SJCRH30 (cell line): Measurements from ENCODE around the gene LRRD1. TPM values are rescaled to one million over a fixed set of nuclear protein-coding genes. Genes with fewer than 3 reads are reported as not detected.
"Not testable (repeated sequence)": the region's sequence is repeated elsewhere in the genome, so short reads cannot be mapped to it uniquely, and the experiment has no call there.

Experiments
- DNase-seq, 2 experiments: peaks; one replicate each; pipeline ENCODE4 v3.0.0-alpha.2; 2015 to 2020
- H3K27ac ChIP-seq: fragments of 250-450 bp; sonication (Bioruptor Pico); 2 replicates; pipeline ENCODE4 v1.5.1; 2020; ENCODE audit warnings: mild to moderate bottlenecking, moderate library complexity
- H3K27me3 ChIP-seq: fragments of 250-450 bp; sonication (Bioruptor Pico); 2 replicates; pipeline ENCODE4 v1.5.1; 2020; ENCODE audit warnings: mild to moderate bottlenecking, moderate library complexity
- H3K36me3 ChIP-seq: fragments of 250-450 bp; sonication (Bioruptor Pico); 2 replicates; pipeline ENCODE4 v1.5.1; 2020; ENCODE audit warnings: mild to moderate bottlenecking, moderate library complexity
- H3K4me1 ChIP-seq: fragments of 250-450 bp; sonication (Bioruptor Pico); 2 replicates; pipeline ENCODE4 v1.5.1; 2020; ENCODE audit warnings: mild to moderate bottlenecking, moderate library complexity
- H3K4me3 ChIP-seq: fragments of 250-450 bp; sonication (Bioruptor Pico); 2 replicates; pipeline ENCODE4 v1.5.1; 2020; ENCODE audit warnings: mild to moderate bottlenecking, moderate library complexity
- H3K9me3 ChIP-seq: fragments of 250-450 bp; sonication (Bioruptor Pico); replicated peaks from 2 replicates; pipeline ENCODE4 v1.5.1; 2020; ENCODE audit warnings: mild to moderate bottlenecking, moderate library complexity
- total RNA-seq: library from RNA; depleted of rRNA; stranded (reverse); fragments of >200 nt; shearing (Covaris generic); gene quantifications from 2 replicates; pipeline ENCODE4 v1.2.3, GENCODE V29; 2014; rRNA removed

Gene LRRD1
- total RNA-seq, 1 experiment from 2014 or later, result 0.30 TPM

DNA sequence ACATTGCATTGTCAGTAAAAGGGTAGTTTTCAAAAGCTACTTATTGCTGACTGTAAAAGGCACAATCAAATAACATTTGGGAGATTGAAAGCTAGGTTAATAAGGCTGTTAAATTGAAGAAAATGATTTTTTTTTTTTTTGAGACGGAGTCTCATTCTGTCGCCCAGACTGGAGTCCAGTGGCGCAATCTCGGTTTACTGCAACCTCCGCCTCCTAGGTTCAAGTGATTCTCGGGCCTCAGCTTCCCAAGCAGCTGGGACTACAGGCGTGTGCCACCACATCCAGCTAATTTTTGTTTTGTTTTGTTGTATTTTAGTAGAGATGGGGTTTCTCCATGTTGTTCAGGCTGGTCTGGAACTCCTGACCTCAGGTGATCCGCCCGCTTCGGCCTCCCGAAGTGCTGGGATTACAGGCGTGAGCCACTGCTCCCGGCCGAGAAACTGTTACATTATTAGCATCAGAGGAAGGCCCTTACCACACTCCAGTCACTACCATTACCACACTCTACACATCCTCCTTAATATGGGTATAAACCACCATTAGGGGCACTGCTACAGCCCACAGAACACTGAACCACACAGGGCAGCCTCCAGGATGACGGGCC lies 45.7 kb downstream of the LRRD1 start:
- Histone ChIP-seq H3K9me3 (no peaks in the 10 kb centered on the region), H3K4me3 (peak overlapping the region; percentile 82), H3K36me3 (peaks cover 23% of the 10 kb centered on the region), H3K27me3 (no peaks in the 10 kb centered on the region), H3K27ac (peak overlapping the region; percentile 87), H3K4me1 (peaks cover 5% of the 10 kb centered on the region; the same call in 1 of the 2 replicates)
- peak in 1 of 2 experiments; percentile 36 for DNase-seq

DNA sequence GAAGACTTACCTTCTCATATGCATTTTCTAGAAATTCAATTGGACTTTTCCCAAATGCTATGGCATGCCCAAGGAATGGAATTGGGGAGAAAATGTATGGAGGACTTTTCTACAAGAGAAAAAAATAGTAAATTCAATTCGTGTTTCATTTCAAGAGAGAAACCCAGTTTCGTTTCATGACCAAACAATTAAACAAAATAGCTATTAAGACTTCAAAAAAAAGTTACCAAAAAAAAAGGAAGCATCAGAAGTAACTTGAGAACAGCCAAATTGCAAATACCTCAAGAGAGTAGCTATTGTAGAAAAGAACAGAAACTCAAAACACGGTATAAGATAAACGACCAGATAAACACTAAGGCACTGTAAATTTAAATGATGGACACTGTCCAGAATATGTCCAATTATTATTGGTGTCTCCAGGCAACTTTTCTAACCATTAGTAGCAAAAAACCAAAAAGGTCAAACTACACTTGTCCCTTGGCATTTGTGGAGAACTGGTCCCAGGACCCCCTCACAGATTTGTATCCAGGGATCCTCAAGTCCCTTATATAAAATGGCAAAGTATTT lies 47.1 kb downstream of the LRRD1 start:
- H3K4me3 ChIP-seq, result no peak overlapping the region
- peaks cover 2% of the 10 kb centered on the region; the same call in 1 of the 2 replicates for H3K4me1 ChIP-seq
- no peak for DNase-seq
- H3K27ac ChIP-seq, result no peak overlapping the region
- no peaks in the 10 kb centered on the region for H3K9me3 ChIP-seq
- peaks cover 37% of the 10 kb centered on the region for H3K36me3 ChIP-seq
- H3K27me3 ChIP-seq, result no peaks in the 10 kb centered on the region

DNA sequence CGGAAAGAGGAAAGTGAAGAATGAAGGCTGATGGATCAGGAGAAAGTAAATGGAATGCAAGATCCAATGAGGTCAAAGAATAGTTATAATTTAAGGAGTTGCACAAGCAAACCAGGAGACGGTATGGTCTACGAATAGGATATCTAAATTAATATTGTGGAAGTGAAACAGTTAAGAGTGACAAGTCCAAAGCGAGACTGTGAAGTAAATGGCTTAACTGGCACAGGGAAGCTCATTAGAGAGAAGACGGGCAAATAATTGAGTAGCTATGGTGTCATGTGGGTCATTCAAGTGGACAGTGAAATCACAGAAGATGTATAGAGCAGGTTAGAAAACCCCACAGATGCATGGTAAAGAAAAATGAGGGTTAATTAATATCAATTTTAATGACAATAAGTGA lies 47.8 kb downstream of the LRRD1 start:
- Histone ChIP-seq H3K27me3 (no peaks in the 10 kb centered on the region), H3K27ac (no peak overlapping the region), H3K36me3 (peaks cover 44% of the 10 kb centered on the region), H3K4me1 (peaks cover 2% of the 10 kb centered on the region; the same call in 1 of the 2 replicates), H3K9me3 (no peaks in the 10 kb centered on the region), H3K4me3 (no peak overlapping the region)
- no peak for DNase-seq

DNA sequence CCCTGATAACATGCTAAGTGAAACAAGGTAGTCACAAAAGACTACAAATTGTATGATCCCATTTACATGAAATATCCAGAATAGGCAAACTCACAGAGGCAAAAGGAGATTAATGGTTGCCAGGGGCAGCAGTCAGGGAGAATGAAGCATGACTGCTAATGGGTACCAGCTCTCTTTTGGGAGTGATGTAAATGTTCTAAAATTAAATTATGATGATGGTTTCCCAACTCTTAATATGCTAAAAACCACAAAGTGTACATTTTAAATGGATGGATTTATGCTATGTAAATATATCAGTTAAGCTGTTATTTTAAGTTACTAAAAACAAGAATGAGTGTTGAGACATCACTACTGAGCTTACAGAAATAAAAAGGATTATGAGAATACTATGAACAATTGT lies 57.3 kb downstream of the LRRD1 start:
- Histone ChIP-seq H3K4me1 (no peaks in the 10 kb centered on the region), H3K4me3 (no peak overlapping the region), H3K36me3 (peaks cover 88% of the 10 kb centered on the region), H3K9me3 (peaks cover 4% of the 10 kb centered on the region; the same call in 1 of the 2 replicates), H3K27ac (no peak overlapping the region), H3K27me3 (no peaks in the 10 kb centered on the region)
- no peak for DNase-seq

DNA sequence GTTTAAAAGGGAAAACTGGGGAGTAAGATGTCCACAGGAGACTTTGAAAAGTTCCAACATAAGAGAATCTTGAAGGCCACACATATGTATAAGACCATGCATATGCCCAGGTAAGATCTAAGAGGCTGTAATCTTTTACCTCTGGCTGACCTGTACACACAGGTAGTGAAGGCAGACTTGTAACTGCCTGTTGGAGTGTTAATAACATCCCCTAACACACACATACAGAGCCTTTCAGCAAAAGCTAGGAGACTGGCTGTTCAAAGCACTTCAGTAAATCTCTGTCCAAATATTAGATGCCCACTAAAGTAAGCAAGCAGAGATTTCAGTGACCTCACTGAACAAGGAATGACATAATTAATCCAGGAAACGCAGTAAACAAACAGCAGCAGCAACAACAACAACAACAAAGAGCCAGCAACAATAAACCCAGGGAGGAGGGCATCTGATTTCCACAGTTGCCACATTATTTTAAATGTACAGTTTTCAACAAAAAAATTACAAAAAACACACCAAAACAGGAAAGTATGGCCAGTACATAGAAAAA lies 59.7 kb downstream of the LRRD1 start:
- DNase-seq, result no peak

DNA sequence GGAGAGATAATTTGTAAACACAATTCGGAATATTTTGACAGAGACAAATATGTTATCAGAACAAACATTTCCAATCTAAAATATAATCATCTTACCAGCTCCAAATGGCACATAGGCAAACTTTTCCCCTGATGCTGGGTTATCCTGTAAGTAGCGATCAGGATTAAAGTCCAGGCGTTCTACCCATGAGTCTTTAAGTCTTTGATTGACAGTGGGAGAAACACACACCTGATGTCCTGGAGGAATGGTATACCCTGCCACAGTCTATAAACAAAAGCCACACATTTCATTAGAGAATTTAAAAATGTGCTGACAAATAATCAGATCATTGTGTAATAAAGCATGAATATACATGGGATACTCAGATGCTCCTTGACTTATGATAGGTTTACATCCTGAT lies 62.0 kb downstream of the LRRD1 start:
- Histone ChIP-seq H3K36me3 (peaks cover 78% of the 10 kb centered on the region), H3K4me3 (no peak overlapping the region), H3K9me3 (no peaks in the 10 kb centered on the region), H3K27me3 (no peaks in the 10 kb centered on the region), H3K4me1 (0 out of 2 replicates have a peak, but pooled peaks cover 3% of the 10 kb centered on the region), H3K27ac (no peak overlapping the region)
- no peak for DNase-seq

More for the DNA sequence above, 59.7 kb downstream of the LRRD1 start:
- Histone ChIP-seq H3K36me3 (peaks cover 89% of the 10 kb centered on the region), H3K27me3 (no peaks in the 10 kb centered on the region), H3K27ac (no peak overlapping the region), H3K4me1 (0 out of 2 replicates have a peak, but pooled peaks cover 3% of the 10 kb centered on the region), H3K9me3 (peaks cover 4% of the 10 kb centered on the region; the same call in 1 of the 2 replicates), H3K4me3 (no peak overlapping the region)

DNA sequence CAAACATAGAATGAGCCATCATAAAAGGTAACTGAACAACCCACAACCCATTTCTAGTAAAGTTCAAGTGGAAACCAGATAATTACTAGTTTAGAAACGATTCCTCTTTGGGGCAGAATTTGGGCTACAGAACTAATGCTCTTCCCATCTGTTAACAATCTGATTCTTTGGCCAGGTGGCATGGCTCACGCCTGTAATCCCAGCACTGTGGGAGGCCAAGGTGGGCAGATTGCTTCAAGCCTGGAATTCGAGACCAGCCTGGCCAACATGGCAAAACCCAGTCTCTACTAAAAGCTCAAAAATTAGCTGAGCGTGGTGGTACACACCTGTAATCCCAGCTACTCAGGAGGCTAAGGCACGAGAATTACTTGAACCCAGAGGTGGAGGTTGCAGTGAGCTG lies 63.1 kb downstream of the LRRD1 start:
- no peak for DNase-seq
- no peaks in the 10 kb centered on the region for H3K9me3 ChIP-seq
- no peak overlapping the region for H3K27ac ChIP-seq
- H3K4me1 ChIP-seq, result 0 out of 2 replicates have a peak, but pooled peaks cover 3% of the 10 kb centered on the region
- H3K4me3 ChIP-seq, result no peak overlapping the region
- no peaks in the 10 kb centered on the region for H3K27me3 ChIP-seq
- H3K36me3 ChIP-seq, result peaks cover 78% of the 10 kb centered on the region

DNA sequence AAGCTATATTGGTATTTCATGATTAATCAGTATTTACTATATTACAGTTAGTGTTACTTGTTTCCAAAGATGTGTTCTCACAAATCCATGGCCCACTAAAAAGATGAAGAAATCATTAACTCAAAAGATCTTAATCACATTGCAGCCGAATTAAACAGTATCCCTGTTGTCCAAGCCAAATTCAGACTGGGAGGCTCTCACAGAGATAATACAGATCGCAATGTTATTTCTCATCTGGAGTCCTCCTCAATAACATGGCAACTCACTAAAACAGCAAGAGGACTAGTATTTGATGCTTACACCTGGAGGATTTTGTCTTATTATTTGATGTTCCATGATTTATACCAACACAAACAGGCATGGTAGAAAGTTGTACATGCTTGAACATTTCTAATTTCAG lies 68.1 kb downstream of the LRRD1 start:
- Histone ChIP-seq H3K4me1 (0 out of 2 replicates have a peak, but pooled peaks cover 3% of the 10 kb centered on the region), H3K27me3 (no peaks in the 10 kb centered on the region), H3K36me3 (peaks cover 81% of the 10 kb centered on the region), H3K4me3 (no peak overlapping the region), H3K27ac (no peak overlapping the region), H3K9me3 (no peaks in the 10 kb centered on the region)
- no peak for DNase-seq

DNA sequence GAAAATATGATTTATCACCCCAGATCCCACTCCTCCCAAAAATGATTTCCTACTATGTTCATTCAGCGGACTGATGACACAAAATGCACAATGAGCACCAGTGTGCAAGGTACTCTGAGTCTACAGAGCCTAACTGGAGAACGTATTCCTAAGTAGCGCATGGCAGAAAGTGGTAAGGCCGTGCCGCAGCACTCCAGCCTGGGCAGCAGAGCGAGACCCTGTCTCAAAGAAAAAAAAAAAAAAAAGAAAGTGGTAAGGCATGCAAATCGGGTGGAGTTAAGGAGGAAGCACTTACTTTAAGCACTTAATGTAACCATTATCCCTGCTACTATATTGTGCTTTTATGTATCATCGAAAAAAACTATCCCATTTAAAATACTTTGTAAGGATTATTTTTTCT lies 70.1 kb downstream of the LRRD1 start:
- no peak for DNase-seq
- no peak overlapping the region for H3K27ac ChIP-seq
- H3K4me3 ChIP-seq, result no peak overlapping the region
- no peaks in the 10 kb centered on the region for H3K4me1 ChIP-seq
- peaks cover 65% of the 10 kb centered on the region for H3K36me3 ChIP-seq
- no peaks in the 10 kb centered on the region for H3K9me3 ChIP-seq
- H3K27me3 ChIP-seq, result no peaks in the 10 kb centered on the region

DNA sequence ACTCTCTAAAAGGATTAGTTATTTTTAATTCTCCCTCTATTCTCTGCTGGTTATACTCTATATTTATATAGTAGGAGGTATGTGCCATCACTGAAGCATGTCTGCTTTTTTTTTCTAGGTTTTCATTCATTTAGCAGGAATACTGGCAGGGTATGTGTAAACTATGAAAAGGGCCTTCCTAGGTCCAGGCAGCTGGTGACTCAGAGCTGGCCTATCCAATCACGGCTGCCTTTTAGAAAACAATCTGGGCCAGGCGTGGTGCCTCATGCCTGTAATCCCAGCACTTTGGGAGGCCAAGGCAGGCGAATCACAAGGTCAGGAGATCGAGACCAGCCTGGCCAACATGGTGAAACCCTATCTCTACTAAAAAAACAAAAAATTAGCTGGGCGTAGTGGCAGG lies 76.1 kb downstream of the LRRD1 start:
- H3K4me1 ChIP-seq, H3K9me3 ChIP-seq, H3K4me3 ChIP-seq, H3K27ac ChIP-seq, DNase-seq, H3K27me3 ChIP-seq: not testable (repeated sequence)
- H3K36me3 ChIP-seq, result peaks cover 72% of the 10 kb centered on the region

DNA sequence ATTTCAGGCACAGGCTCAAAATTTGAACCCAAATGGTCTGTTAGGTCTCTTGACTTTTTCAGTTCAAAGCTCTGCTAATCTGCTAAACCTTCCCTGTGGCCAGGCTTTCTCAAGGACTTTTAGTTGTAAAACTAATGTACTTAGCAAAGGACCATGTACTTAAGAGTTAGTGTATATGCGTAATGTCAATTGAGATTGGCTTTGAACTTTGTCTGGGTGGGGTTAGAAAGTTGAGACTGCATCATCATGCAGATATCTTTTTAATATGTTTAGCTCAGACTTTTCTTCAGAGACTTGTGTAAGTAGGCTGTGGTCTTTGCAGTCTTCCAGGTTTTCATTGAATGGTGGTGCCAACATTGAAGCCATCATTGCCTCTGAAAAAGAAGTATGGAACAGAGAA lies 78.4 kb downstream of the LRRD1 start:
- DNase-seq, result no peak
- Histone ChIP-seq H3K4me3 (no peak overlapping the region), H3K27me3 (no peaks in the 10 kb centered on the region), H3K4me1 (no peaks in the 10 kb centered on the region), H3K9me3 (no peaks in the 10 kb centered on the region), H3K27ac (no peak overlapping the region), H3K36me3 (peaks cover 74% of the 10 kb centered on the region)

DNA sequence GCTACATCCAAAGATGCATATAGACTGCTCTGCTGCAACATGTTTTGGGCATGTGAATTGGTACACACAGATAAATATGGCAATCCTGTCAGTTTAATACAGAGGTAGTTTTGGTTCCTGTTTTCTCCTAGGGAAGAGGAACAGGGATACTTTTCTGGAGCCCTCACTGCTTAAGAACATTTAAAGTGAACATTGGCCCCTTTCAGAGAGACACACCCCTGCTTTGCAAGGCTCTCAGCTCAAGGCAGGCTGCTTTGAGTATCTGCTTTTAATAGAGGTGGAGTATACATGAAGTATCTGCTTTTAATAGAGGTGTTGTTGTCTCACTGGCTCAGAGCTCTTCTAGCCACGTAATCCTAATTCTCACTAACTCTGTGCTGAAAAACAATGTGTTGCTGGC lies 83.6 kb downstream of the LRRD1 start:
- Histone ChIP-seq H3K4me3 (no peak overlapping the region), H3K27me3 (no peaks in the 10 kb centered on the region), H3K36me3 (peaks cover 70% of the 10 kb centered on the region), H3K9me3 (no peaks in the 10 kb centered on the region), H3K4me1 (no peaks in the 10 kb centered on the region), H3K27ac (no peak overlapping the region)
- no peak for DNase-seq

Other genes starting within 250 kb of the LRRD1 start
- gene AKAP9, start 238.3 kb downstream of the LRRD1 start, total RNA-seq, result 49.8 and 69.9 TPM in 2 replicates
- 130 and 131 TPM in 2 replicates for gene CYP51A1, start 44.7 kb downstream of the LRRD1 start, total RNA-seq
- gene KRIT1, start 66.8 kb upstream of the LRRD1 start, total RNA-seq, result 71.4 and 72.8 TPM in 2 replicates
- gene ANKIB1, start 66.8 kb upstream of the LRRD1 start, total RNA-seq, result 31.7 and 34.0 TPM in 2 replicates